AG04449 (cell line): ENCODE results near the gene A1BG.
"Not testable (repeated sequence)": the region's sequence is repeated elsewhere in the genome, so short reads cannot be mapped to it uniquely, and the experiment has no call there.

Experiments
- CTCF ChIA-PET: fragments of 350-600 bp; formaldehyde crosslinking; extraction: SDS; loops from one replicate; lab custom pipeline; 2021; ENCODE audit warnings: antibody characterized with exemption; lab: Yijun Ruan, JAX
- POLR2A ChIA-PET: fragments of 400-600, 350-600 bp; formaldehyde crosslinking; extraction: SDS; loops from one replicate; lab custom pipeline; 2020; ENCODE audit warnings: antibody characterized with exemption, inconsistent platforms; lab: Yijun Ruan, JAX
- DNase-seq: peaks from one replicate; pipeline ENCODE4 v3.0.0-alpha.2; 2010; ENCODE audit warnings: low read depth, low spot score
- H3K4me3 ChIP-seq: 2 replicates; pipeline ENCODE4 v1.5.1; 2011; ENCODE audit warnings: low read depth, mild to moderate bottlenecking, control low read depth, low read length
- TF ChIP-seq, protein P1 (sequence below): IDR thresholded peaks from one replicate; pipeline ENCODE4 v1.5.1; 2011; ENCODE audit warnings: mild to moderate bottlenecking, moderate library complexity, low read length, control low read depth, inconsistent platforms; ENCODE audit not compliant: insufficient read depth; ENCODE audit errors: missing control alignments

The A1BG gene

DNA sequence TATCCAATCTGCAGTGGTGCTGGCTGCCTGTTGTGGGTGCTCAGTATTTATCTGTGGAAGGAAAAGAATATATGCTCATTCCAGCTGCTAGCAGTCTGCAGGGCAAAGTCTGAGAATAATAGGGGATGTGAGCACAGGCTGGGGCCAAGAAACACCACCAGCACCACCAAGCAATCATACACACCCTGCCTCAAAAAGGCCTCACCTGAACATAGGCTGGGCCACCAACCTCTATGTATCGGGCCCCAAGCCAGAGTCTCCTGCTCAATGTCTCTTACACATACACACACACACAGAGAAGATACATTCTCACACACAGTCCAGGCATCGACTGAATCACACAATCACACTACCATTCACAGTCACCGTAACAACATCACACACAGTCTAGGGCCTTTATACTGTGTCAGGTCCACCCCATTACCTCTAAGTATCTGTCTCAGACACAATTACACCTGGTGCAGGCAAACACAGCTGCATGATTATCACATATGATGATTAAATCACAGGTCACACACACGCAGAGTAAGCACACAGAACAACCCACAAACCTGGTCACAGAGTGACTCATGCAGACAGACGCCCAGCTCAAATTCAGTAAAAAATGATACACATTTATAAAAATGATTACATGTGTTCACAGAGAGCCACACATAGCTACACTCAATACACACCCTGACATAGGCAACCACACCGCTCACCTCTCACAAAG lies 27.8 kb downstream of the A1BG start:
- ChIA-PET POLR2A (no interaction called here), CTCF (no interaction called here)
- no peak for DNase-seq
- H3K4me3 ChIP-seq: peak overlapping the region; percentile 99
- TF ChIP-seq, protein P1, sequence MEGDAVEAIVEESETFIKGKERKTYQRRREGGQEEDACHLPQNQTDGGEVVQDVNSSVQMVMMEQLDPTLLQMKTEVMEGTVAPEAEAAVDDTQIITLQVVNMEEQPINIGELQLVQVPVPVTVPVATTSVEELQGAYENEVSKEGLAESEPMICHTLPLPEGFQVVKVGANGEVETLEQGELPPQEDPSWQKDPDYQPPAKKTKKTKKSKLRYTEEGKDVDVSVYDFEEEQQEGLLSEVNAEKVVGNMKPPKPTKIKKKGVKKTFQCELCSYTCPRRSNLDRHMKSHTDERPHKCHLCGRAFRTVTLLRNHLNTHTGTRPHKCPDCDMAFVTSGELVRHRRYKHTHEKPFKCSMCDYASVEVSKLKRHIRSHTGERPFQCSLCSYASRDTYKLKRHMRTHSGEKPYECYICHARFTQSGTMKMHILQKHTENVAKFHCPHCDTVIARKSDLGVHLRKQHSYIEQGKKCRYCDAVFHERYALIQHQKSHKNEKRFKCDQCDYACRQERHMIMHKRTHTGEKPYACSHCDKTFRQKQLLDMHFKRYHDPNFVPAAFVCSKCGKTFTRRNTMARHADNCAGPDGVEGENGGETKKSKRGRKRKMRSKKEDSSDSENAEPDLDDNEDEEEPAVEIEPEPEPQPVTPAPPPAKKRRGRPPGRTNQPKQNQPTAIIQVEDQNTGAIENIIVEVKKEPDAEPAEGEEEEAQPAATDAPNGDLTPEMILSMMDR: no peak

DNA sequence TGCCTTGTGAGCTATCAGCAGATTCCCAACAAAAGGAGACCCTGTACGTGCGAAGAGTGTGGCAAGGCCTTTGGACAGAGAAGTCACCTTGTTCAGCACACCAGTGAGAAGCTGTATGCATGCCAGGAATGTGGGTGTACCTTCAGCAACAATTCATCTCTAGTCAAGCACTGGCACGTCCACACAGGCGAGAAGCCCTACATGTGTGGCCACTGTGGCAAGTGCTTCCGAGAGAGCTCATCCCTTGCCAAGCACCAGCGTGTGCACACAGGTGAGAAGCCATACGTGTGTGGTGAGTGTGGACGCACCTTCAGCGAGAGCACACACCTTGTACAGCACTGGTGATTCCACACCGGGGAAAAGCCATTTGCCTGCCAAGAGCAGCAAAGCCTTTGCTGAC lies 34.1 kb downstream of the A1BG start:
- no peak overlapping the region for H3K4me3 ChIP-seq
- ChIA-PET CTCF (interaction anchor here (1.4 kb wide), 1 partner anchor 13 kb away, joined by 5 read pairs; no protein-coding TSS in a partner anchor), POLR2A (interaction anchor here (2.2 kb wide), 1 partner anchor 14 kb away, joined by 5 read pairs; no protein-coding TSS in a partner anchor)
- TF ChIP-seq, protein P1: no peak
- DNase-seq: no peak

DNA sequence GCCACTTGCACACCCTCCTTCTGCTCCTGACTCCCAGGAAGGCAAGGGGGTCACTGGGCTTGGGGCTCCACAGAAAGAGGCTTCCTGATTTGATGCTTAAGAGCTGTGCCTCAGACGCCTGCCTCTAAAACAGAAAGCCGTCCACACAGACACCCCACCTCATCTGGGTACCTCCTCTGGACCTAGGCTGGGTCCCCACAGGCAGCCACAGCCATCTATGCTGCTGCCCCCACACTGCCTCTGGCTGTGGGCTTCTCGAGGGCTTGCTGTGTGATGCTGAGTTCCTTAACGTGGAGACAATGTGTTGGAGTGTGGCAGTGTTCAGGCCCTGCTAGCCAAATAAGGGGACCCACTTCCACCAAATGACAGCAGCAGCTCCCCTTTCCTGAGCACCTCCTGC lies 35.0 kb downstream of the A1BG start:
- TF ChIP-seq, protein P1: no peak
- CTCF ChIA-PET: interaction anchor here (0.5 to 1.8 kb wide), 3 partner anchors 10 to 31 kb away, joined by 3 to 8 read pairs (median 5); no protein-coding TSS in a partner anchor
- POLR2A ChIA-PET: interaction anchor here (1.2 to 2.2 kb wide), 3 partner anchors 8 to 13 kb away, joined by 3 to 6 read pairs (median 5); partner anchors contain the start of gene ZSCAN22
- no peak for DNase-seq
- no peak overlapping the region for H3K4me3 ChIP-seq

DNA sequence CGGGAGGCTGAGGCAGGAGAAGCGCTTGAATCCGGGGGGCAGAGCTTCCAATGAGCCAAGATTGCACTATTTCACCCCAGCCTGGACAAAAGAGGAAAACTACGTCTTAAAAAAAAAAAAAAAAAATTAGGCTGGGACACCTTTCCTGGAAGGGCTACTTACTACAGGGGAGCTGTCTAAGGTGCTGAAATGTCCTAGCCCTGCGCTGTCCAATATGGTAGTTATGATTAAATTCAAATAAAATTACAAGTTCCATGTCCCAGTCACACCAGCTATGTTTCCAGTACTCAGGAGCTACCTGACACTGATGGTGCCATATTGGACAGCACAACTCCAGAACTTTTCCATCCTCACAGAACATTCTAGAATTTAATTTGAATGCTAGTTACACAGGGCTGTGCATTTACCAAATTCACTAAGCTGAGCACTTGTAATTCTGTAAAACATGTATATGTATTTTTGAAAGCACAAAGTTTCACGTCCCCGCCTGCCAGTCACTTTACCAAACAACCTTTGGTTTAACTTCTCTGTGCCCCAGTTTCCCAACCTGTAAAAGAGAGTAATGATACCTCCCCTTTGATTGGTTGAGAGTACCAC lies 35.7 kb downstream of the A1BG start:
- no peak overlapping the region for H3K4me3 ChIP-seq
- TF ChIP-seq, protein P1: no peak
- ChIA-PET CTCF (interaction anchor here (1.8 kb wide), 1 partner anchor 9 kb away, joined by 8 read pairs; no protein-coding TSS in a partner anchor), POLR2A (interaction anchor here (0.7 to 2.2 kb wide), 4 partner anchors 9 to 17 kb away, joined by 3 to 6 read pairs (median 4); partner anchors contain the start of gene ZSCAN22)
- no peak for DNase-seq

DNA sequence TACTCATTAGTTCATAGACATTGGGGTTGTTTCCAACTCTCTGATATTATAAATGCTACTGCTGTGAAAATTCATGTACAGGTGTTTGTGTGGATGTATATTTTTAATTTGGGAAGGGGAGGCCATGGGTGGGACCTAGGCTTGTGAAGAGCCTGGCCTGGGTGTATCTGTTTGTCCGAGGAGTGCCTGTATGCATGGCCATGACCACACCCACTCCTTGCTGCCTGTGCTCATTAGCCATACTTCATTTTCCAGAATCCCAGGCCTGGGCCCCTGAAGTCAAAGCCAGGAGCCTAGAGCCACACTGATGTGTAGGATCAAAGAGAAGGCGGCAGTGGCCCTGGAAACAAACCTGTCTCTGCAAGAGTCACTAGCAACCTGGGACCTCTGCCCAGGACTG lies 37.7 kb downstream of the A1BG start:
- ChIA-PET POLR2A (no interaction called here), CTCF (no interaction called here)
- DNase-seq: no peak
- H3K4me3 ChIP-seq: no peak overlapping the region
- TF ChIP-seq, protein P1: no peak

DNA sequence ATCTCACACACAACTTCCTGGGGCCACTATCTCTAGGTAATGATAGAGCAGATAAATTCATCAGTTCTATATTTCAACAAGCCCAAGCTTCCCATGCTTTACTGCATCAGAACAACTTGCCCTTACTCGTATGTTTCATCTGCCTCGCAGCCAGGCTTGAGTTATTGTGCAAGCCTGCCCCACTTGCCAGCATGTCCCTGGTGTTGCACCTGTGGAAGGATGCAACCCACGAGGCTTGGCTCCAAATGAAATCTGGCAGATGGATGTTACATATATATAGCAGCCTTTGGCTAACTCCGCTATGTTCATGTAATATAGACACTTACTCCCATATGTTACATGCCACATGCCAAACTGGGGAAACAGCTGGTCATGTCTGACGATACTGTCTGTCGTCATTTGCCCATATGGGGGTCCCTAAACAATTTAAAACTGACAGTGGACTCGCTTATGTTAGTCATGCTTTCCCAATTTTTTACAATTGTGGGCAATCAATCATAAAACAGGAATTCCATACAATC lies 41.9 kb downstream of the A1BG start:
- ChIA-PET CTCF (interaction anchor here (1.0 to 1.2 kb wide), 2 partner anchors 11 to 14 kb away, joined by 4 read pairs; no protein-coding TSS in a partner anchor), POLR2A (no interaction called here)
- no peak for DNase-seq
- H3K4me3 ChIP-seq: no peak overlapping the region
- TF ChIP-seq, protein P1: no peak

DNA sequence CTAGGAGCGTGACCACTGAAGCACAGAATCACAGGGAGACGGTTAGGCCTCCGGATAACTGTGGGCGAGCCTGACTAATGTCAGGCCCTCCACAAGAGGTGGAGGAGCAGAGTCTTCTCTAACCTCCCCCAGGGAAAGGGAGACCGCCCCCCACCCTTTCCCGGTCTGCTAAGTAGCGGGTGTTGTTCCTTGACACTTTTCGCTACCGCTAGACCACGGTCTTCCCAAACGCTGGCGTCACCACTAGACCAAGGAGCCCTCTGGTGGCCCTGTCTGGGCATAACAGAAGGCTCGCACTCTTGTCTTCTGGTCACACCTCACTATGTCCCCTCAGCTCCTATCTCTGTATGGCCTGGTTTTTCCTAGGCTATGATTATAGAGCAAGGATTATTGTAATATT lies 42.6 kb downstream of the A1BG start:
- POLR2A ChIA-PET, H3K4me3 ChIP-seq, DNase-seq: not testable (repeated sequence)
- CTCF ChIA-PET: interaction anchor here (1.0 to 1.5 kb wide), 3 partner anchors 11 to 79 kb away, joined by 4 to 5 read pairs (median 4); no protein-coding TSS in a partner anchor
